ENCODE data around the gene RAPGEF4. TPM values are rescaled to one million over a fixed set of nuclear protein-coding genes. Genes with fewer than 3 reads are reported as not detected.

The RAPGEF4 gene
- total and polyA plus RNA-seq, 4 donors, result 0.46 to 22.8 (median 3.9) TPM

DNA sequence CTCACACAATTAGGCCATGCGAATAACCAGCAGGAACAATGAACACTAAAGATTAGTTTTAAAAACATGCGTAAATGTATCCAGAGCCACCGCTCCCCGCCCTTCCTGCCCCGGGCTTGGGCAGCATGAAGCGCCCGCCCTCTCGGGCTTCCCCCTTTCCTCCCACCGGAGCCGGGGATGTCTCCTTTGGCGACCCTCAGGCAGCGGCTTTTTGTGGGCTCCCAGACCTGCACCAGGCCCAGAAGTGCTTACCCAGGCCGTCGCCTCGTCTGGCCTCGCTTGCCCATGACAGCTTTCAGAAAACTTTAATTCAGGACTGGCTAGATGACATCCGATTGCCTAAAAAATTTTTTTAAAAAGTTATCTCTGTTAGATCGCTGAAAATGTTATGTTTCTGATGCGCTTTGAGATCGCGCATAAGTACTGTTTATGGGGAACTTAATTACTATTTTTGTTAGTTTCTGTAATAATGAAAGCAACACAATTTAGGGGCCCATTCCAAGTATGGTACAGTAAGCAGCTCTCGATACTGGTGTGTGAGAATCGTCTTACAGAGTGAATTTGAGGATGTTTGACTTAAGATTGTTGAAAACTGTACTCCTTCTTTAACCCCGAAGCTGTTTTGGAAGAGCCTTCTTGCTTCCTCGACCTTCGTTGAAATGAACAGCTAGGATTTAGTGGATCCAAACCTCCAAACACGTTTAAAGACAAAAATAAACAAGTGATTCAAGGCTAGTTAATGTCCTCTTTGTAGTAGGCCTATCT lies 341.1 kb downstream of the RAPGEF4 start:
- Histone ChIP-seq H3K4me3 (ENCODE audit: low read length in 2 of 2) (peak overlapping the region; percentile 78 to 95), H3K9me3 (ENCODE audit: control insufficient read depth, low read length) (no peaks in the 10 kb centered on the region), H3K27ac (ENCODE audit: low read depth in 1 of 2, low read length in 2 of 2) (peak overlapping the region; percentile 97 to 98), H3K4me1 (ENCODE audit: control insufficient read depth in 1 of 2, insufficient read depth in 2 of 2, low read length in 2 of 2) (peaks cover 4 to 18% of the 10 kb centered on the region in 2 donors), H3K27me3 (ENCODE audit: control insufficient read depth in 1 of 2, insufficient read depth in 2 of 2, low read length in 1 of 2) (no peaks in the 10 kb centered on the region), H3K36me3 (ENCODE audit: control insufficient read depth in 1 of 2, insufficient read depth in 2 of 2, low read length in 1 of 2) (no peaks in the 10 kb centered on the region)
- intact Hi-C loops (cut with DNase I), result loop anchor here (2.0 to 5.0 kb wide), 3 partner anchors 49 to 131 kb away; no protein-coding TSS in a partner anchor
- DNase-seq, result peak in 1 of 2 donors; percentile 66
- 1% methylated on average over 27 of the region's 27 CpGs for WGBS, 2 donors
- peak; percentile 76 for ATAC-seq (ENCODE audit: low FRiP score)

DNA sequence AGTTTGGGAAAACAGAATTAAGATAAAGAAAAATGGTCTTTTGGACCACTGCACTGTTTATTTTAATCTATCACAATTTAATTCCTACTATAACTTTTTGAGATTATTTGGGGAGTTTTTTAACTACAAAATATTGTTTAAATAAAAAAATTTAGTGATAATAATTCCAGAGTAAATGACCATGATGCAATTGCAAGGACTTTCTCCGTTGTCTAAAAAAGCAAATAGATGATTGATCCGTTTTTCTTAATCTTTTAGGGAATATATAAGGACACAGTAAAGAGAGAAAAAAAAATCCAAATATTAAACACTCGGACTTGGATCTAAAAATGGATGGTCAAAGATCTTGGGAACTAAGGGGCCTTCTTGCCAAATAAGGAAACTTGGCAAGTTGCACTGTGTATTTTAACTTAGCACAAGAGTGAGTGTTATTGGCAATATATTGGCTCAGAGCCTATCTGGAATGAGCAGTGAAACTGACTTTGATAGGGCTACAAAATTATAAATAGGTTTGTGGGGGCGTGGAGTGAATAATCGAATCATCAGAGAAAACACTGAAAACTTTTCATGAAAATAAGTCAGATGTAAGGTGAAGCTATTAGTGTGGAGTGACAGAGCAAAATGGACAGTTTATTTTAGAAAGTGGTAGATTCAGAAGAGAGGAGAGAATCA lies 342.0 kb downstream of the RAPGEF4 start:
- intact Hi-C loops (cut with DNase I), result loop anchor here (2.0 to 5.0 kb wide), 3 partner anchors 50 to 130 kb away; no protein-coding TSS in a partner anchor

DNA sequence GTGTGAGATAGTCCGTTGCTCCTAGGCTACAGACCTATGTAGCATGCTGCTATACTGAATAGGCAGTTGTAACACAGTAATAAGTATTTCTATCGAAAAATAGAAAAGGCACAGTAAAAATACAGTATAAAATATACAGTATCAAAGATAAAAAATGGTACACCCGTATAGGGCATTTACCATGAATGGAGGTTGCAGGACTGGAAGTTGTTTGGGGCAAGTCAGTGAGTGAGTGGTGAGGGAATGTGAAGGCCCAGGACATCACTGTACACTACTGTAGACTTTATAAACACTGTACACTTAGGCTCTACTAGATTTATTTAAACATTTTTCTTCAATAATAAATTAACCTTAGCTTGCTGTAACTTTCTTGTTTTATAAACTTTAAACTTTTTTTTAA lies 343.5 kb downstream of the RAPGEF4 start:
- no peak for DNase-seq
- intact Hi-C loops (cut with DNase I), result loop anchor here (5.0 kb wide), 2 partner anchors 52 to 128 kb away; no protein-coding TSS in a partner anchor
- H3K27me3 ChIP-seq (ENCODE audit: control insufficient read depth in 1 of 2, insufficient read depth in 2 of 2, low read length in 1 of 2), result no peaks in the 10 kb centered on the region
- H3K4me1 ChIP-seq (ENCODE audit: control insufficient read depth in 1 of 2, insufficient read depth in 2 of 2, low read length in 2 of 2), result peaks cover 1 to 14% of the 10 kb centered on the region in 2 donors
- H3K27ac ChIP-seq (ENCODE audit: low read depth in 1 of 2, low read length in 2 of 2), result no peak overlapping the region
- no peaks in the 10 kb centered on the region for H3K9me3 ChIP-seq (ENCODE audit: control insufficient read depth, low read length)
- 76 to 80% methylated on average over 3 of the region's 3 CpGs for WGBS, 2 donors
- ATAC-seq (ENCODE audit: low FRiP score), result no peak
- no peaks in the 10 kb centered on the region for H3K36me3 ChIP-seq (ENCODE audit: control insufficient read depth in 1 of 2, insufficient read depth in 2 of 2, low read length in 1 of 2)
- no peak overlapping the region for H3K4me3 ChIP-seq (ENCODE audit: low read length in 2 of 2)

More for the DNA sequence above, 342.0 kb downstream of the RAPGEF4 start:
- Histone ChIP-seq H3K4me1 (ENCODE audit: control insufficient read depth in 1 of 2, insufficient read depth in 2 of 2, low read length in 2 of 2) (peaks cover 1 to 18% of the 10 kb centered on the region in 2 donors), H3K27me3 (ENCODE audit: control insufficient read depth in 1 of 2, insufficient read depth in 2 of 2, low read length in 1 of 2) (no peaks in the 10 kb centered on the region), H3K36me3 (ENCODE audit: control insufficient read depth in 1 of 2, insufficient read depth in 2 of 2, low read length in 1 of 2) (no peaks in the 10 kb centered on the region), H3K9me3 (ENCODE audit: control insufficient read depth, low read length) (no peaks in the 10 kb centered on the region), H3K4me3 (ENCODE audit: low read length in 2 of 2) (peak overlapping the region in 1 of 2 donors; percentile 42), H3K27ac (ENCODE audit: low read depth in 1 of 2, low read length in 2 of 2) (no peak overlapping the region)
- DNase-seq, result no peak
- WGBS, 2 donors, result 25 to 27% methylated on average over 5 of the region's 5 CpGs
- ATAC-seq (ENCODE audit: low FRiP score), result no peak

- no peaks in the 10 kb centered on the region for H3K36me3 ChIP-seq (ENCODE audit: control insufficient read depth in 1 of 2, insufficient read depth in 2 of 2, low read length in 1 of 2)
- no peak overlapping the region for H3K4me3 ChIP-seq (ENCODE audit: low read length in 2 of 2)
- no peak for DNase-seq
- ATAC-seq (ENCODE audit: low FRiP score), result no peak
- WGBS, 2 donors, result 92 to 97% methylated on average over 6 of the region's 6 CpGs
- intact Hi-C loops (cut with DNase I), result loop anchor here (5.0 kb wide), 2 partner anchors 53 to 127 kb away; no protein-coding TSS in a partner anchor
- H3K9me3 ChIP-seq (ENCODE audit: control insufficient read depth, low read length), result no peaks in the 10 kb centered on the region
- peaks cover 1 to 7% of the 10 kb centered on the region in 2 donors for H3K4me1 ChIP-seq (ENCODE audit: control insufficient read depth in 1 of 2, insufficient read depth in 2 of 2, low read length in 2 of 2)
- H3K27me3 ChIP-seq (ENCODE audit: control insufficient read depth in 1 of 2, insufficient read depth in 2 of 2, low read length in 1 of 2), result no peaks in the 10 kb centered on the region
- no peak overlapping the region for H3K27ac ChIP-seq (ENCODE audit: low read depth in 1 of 2, low read length in 2 of 2)
Measured at GRCh38 chr2:173079973-173080860, 344.6 kb downstream of the RAPGEF4 start.

DNA sequence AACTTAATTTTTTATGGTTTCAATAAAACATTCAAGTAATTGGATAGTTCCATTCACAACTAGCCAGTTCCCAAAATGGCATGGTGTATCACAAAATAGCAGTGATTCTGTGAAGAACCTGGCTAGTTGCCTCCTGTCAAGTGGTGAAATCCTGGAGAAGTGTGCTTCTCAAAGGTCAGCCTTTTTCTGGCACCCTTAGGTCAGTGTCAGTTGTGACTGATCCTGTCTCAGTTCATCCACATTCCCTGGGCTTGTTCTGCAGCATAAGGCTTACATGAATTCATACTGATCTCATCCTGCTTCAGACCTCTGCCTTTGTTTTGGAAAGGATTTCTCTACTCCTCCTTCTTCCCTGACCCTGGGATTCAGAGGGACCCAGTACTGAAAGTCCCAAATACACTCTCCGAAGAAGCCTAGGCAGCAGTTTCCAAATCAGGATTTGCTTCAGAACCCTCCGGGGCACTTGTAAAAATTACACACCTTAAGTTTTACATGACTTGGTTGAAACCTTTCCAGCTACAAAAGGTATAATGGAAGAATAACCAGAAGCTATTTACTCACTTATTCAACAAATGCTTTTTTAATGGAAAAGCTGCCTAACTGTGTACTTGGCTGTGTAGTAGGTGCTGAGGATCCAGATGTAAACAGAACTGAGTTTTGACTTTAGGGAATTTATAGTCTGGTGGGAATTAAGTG lies 351.0 kb downstream of the RAPGEF4 start:
- ATAC-seq (ENCODE audit: low FRiP score), result peak; percentile 9
- intact Hi-C loops (cut with DNase I), result no loop called here
- 26 to 30% methylated on average over 2 of the region's 2 CpGs for WGBS, 2 donors
- H3K9me3 ChIP-seq (ENCODE audit: control insufficient read depth, low read length), result no peaks in the 10 kb centered on the region
- H3K4me1 ChIP-seq (ENCODE audit: control insufficient read depth in 1 of 2, insufficient read depth in 2 of 2, low read length in 2 of 2), result peaks cover 0 to 11% of the 10 kb centered on the region in 2 donors
- no peaks in the 10 kb centered on the region for H3K27me3 ChIP-seq (ENCODE audit: control insufficient read depth in 1 of 2, insufficient read depth in 2 of 2, low read length in 1 of 2)
- no peak overlapping the region for H3K4me3 ChIP-seq (ENCODE audit: low read length in 2 of 2)
- no peaks in the 10 kb centered on the region for H3K36me3 ChIP-seq (ENCODE audit: control insufficient read depth in 1 of 2, insufficient read depth in 2 of 2, low read length in 1 of 2)
- DNase-seq, result no peak
- H3K27ac ChIP-seq (ENCODE audit: low read depth in 1 of 2, low read length in 2 of 2), result peak overlapping the region; percentile 47 to 86

DNA sequence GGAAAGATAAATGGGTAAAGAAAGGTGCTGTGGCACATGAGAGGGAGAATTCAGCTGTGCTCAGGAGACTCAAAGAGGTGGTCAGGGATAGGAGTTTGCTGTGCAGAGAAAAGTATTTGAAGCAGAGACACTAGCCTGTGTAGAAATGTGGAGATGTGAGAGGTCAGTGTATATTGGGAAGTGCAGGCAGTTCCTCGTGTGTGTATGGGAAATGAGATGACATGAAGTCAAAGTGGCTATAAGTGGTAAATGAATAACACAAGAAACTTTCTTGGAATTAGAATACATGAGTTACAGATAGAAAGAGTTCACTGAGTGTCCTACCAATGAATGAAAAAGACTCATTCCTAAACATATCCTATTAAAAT lies 351.6 kb downstream of the RAPGEF4 start:
- intact Hi-C loops (cut with DNase I), result no loop called here
- H3K36me3 ChIP-seq (ENCODE audit: control insufficient read depth in 1 of 2, insufficient read depth in 2 of 2, low read length in 1 of 2), result no peaks in the 10 kb centered on the region
- H3K9me3 ChIP-seq (ENCODE audit: control insufficient read depth, low read length), result no peaks in the 10 kb centered on the region
- H3K27ac ChIP-seq (ENCODE audit: low read depth in 1 of 2, low read length in 2 of 2), result peak overlapping the region; percentile 57 to 75
- 24 to 40% methylated on average over 1 of the region's 1 CpG for WGBS, 2 donors
- H3K4me3 ChIP-seq (ENCODE audit: low read length in 2 of 2), result no peak overlapping the region
- no peak for DNase-seq
- no peak for ATAC-seq (ENCODE audit: low FRiP score)
- peaks cover 2 to 11% of the 10 kb centered on the region in 2 donors for H3K4me1 ChIP-seq (ENCODE audit: control insufficient read depth in 1 of 2, insufficient read depth in 2 of 2, low read length in 2 of 2)
- no peaks in the 10 kb centered on the region for H3K27me3 ChIP-seq (ENCODE audit: control insufficient read depth in 1 of 2, insufficient read depth in 2 of 2, low read length in 1 of 2)

- Histone ChIP-seq H3K4me1 (ENCODE audit: control insufficient read depth in 1 of 2, insufficient read depth in 2 of 2, low read length in 2 of 2) (peaks cover 2 to 11% of the 10 kb centered on the region in 2 donors), H3K36me3 (ENCODE audit: control insufficient read depth in 1 of 2, insufficient read depth in 2 of 2, low read length in 1 of 2) (no peaks in the 10 kb centered on the region), H3K4me3 (ENCODE audit: low read length in 2 of 2) (no peak overlapping the region), H3K27me3 (ENCODE audit: control insufficient read depth in 1 of 2, insufficient read depth in 2 of 2, low read length in 1 of 2) (no peaks in the 10 kb centered on the region), H3K9me3 (ENCODE audit: control insufficient read depth, low read length) (no peaks in the 10 kb centered on the region), H3K27ac (ENCODE audit: low read depth in 1 of 2, low read length in 2 of 2) (peak overlapping the region; percentile 44 to 57)
- ATAC-seq (ENCODE audit: low FRiP score) (no peak), DNase-seq (no peak)
- intact Hi-C loops (cut with DNase I), result no loop called here
- 86 to 94% methylated on average over 4 of the region's 4 CpGs for WGBS, 2 donors
Measured at GRCh38 chr2:173087793-173088496, 352.3 kb downstream of the RAPGEF4 start.

All from aorta (tissue), 5 donors.